ENCODE results near the gene SEMA3D. TPM values are rescaled to one million over a fixed set of nuclear protein-coding genes. Genes with fewer than 3 reads are reported as not detected.

Gene SEMA3D
- total and polyA plus RNA-seq, 10 donors, result 4.6 to 210 (median 116) TPM

- H3K27ac ChIP-seq, result no peak overlapping the region
- no peaks in the 10 kb centered on the region for H3K27me3 ChIP-seq (replicated peaks in 1 of 7)
- no peak for DNase-seq
- TF ChIP-seq, protein P1, sequence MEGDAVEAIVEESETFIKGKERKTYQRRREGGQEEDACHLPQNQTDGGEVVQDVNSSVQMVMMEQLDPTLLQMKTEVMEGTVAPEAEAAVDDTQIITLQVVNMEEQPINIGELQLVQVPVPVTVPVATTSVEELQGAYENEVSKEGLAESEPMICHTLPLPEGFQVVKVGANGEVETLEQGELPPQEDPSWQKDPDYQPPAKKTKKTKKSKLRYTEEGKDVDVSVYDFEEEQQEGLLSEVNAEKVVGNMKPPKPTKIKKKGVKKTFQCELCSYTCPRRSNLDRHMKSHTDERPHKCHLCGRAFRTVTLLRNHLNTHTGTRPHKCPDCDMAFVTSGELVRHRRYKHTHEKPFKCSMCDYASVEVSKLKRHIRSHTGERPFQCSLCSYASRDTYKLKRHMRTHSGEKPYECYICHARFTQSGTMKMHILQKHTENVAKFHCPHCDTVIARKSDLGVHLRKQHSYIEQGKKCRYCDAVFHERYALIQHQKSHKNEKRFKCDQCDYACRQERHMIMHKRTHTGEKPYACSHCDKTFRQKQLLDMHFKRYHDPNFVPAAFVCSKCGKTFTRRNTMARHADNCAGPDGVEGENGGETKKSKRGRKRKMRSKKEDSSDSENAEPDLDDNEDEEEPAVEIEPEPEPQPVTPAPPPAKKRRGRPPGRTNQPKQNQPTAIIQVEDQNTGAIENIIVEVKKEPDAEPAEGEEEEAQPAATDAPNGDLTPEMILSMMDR (IDR thresholded peaks at IDR 0.05 in 8 of 11, conservative IDR thresholded peaks at IDR 0.05 in 3 of 11), result no peak
- no peak for TF ChIP-seq POLR2A (IDR thresholded peaks at IDR 0.05)
- TF ChIP-seq POLR2AphosphoS5 (IDR thresholded peaks at IDR 0.05), result no peak
- no peaks in the 10 kb centered on the region for H3K36me3 ChIP-seq
- intact Hi-C loops (cut with DNase I; ENCODE audit: low total_unique reads), result no loop called here
- no peak overlapping the region for H3K4me3 ChIP-seq
- 86 to 100% (median 89%) methylated on average over 1 of the region's 1 CpG for WGBS, 5 donors
- no peaks in the 10 kb centered on the region for H3K9me3 ChIP-seq
- no peaks in the 10 kb centered on the region for H3K4me1 ChIP-seq
Measured at GRCh38 chr7:84971360-84971759, 215.5 kb downstream of the SEMA3D start.

DNA sequence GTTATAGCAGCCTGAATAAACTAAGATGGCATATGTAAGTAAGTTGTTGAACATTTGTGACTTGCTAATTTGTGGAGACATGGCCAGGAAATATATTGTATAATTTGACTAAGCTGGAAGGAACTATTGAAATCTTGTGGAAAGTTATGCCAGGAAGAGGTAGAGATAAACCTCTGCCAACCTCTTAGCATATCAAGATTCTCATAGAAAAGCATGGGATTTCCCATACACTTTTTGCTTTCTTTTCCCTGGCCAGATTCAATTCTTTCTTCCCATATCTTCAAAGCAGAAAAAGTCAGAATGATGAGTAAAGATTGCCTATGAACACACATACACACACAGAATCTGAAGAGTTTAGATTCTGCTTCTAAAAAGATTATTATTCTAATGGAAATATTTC is 216.2 kb downstream of the SEMA3D start:
- H3K9me3 ChIP-seq, result no peaks in the 10 kb centered on the region
- TF ChIP-seq, protein P1 (IDR thresholded peaks at IDR 0.05 in 8 of 11, conservative IDR thresholded peaks at IDR 0.05 in 3 of 11), result no peak
- TF ChIP-seq POLR2A (IDR thresholded peaks at IDR 0.05) (no peak), POLR2AphosphoS5 (IDR thresholded peaks at IDR 0.05) (no peak)
- intact Hi-C loops (cut with DNase I; ENCODE audit: low total_unique reads), result no loop called here
- no peak overlapping the region for H3K27ac ChIP-seq
- no peaks in the 10 kb centered on the region for H3K36me3 ChIP-seq
- H3K27me3 ChIP-seq (replicated peaks in 1 of 7), result no peaks in the 10 kb centered on the region
- no peak for DNase-seq
- H3K4me1 ChIP-seq, result no peaks in the 10 kb centered on the region
- no peak overlapping the region for H3K4me3 ChIP-seq

GRCh38 chr7:84953234-84953633 is 233.6 kb downstream of the SEMA3D start:
- TF ChIP-seq POLR2AphosphoS5 (IDR thresholded peaks at IDR 0.05) (no peak), POLR2A (IDR thresholded peaks at IDR 0.05) (no peak)
- TF ChIP-seq, protein P1 (IDR thresholded peaks at IDR 0.05 in 8 of 11, conservative IDR thresholded peaks at IDR 0.05 in 3 of 11), result no peak
- no peak overlapping the region for H3K4me3 ChIP-seq
- H3K9me3 ChIP-seq, result peaks cover 0 to 8% (median 2%) of the 10 kb centered on the region in 8 donors
- H3K27me3 ChIP-seq (replicated peaks in 1 of 7), result no peaks in the 10 kb centered on the region
- no peaks in the 10 kb centered on the region for H3K36me3 ChIP-seq
- no peak for DNase-seq
- intact Hi-C loops (cut with DNase I; ENCODE audit: low total_unique reads), result no loop called here
- no peaks in the 10 kb centered on the region for H3K4me1 ChIP-seq
- H3K27ac ChIP-seq, result no peak overlapping the region
- 55 to 67% (median 59%) methylated on average over 5 of the region's 5 CpGs for WGBS, 5 donors

DNA sequence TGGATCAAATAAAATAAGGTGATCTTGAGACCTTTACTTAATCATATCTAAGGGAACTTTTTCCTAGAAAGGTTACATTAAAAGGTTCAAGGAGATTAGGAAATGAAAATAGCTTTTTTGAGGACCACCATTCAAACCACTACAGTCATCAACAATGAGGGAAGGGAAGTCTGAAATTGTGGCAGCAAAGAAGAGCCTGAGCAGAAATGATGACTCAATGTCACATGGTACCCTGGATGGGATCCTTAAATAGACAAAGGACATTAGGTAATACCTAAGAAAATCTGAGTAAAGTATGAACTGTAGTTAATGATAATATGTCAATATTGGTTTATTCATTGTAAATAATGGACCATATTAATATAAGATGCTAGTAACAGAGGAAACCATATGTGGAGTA is 236.0 kb downstream of the SEMA3D start:
- no peaks in the 10 kb centered on the region for H3K4me1 ChIP-seq
- H3K36me3 ChIP-seq, result no peaks in the 10 kb centered on the region
- peaks cover 0 to 7% (median 0%) of the 10 kb centered on the region in 8 donors for H3K9me3 ChIP-seq
- intact Hi-C loops (cut with DNase I; ENCODE audit: low total_unique reads), result no loop called here
- no peak for TF ChIP-seq POLR2A (IDR thresholded peaks at IDR 0.05)
- TF ChIP-seq, protein P1 (IDR thresholded peaks at IDR 0.05 in 8 of 11, conservative IDR thresholded peaks at IDR 0.05 in 3 of 11), result no peak
- no peak for TF ChIP-seq POLR2AphosphoS5 (IDR thresholded peaks at IDR 0.05)
- H3K4me3 ChIP-seq, result no peak overlapping the region
- H3K27me3 ChIP-seq (replicated peaks in 1 of 7), result no peaks in the 10 kb centered on the region
- no peak overlapping the region for H3K27ac ChIP-seq
- no peak for DNase-seq

Measured in spleen (tissue), 11 donors.